ENCODE results near the gene VPS50.

Gene VPS50

GRCh38 chr7:93265220-93265619 lies 33.1 kb downstream of the VPS50 start:
- no peak for DNase-seq (ENCODE audit: insufficient read length, low spot score)
- FAIRE-seq: no peak
- no peak for TF ChIP-seq SPI1 (IDR thresholded peaks at IDR 0.05; ENCODE audit: low read depth, low read length)
- TF ChIP-seq POLR2A (IDR thresholded peaks at IDR 0.05; ENCODE audit: low read depth, low read length): no peak
- TF ChIP-seq POLR2AphosphoS5 (IDR thresholded peaks at IDR 0.05; ENCODE audit: low read depth, low read length): no peak
- TF ChIP-seq PAX5 (IDR thresholded peaks at IDR 0.05; ENCODE audit: insufficient read depth, low read length, severe bottlenecking): no peak
- no peak for TF ChIP-seq POU2F2 (IDR thresholded peaks at IDR 0.05; ENCODE audit: low read depth, low read length)
- no peak for TF ChIP-seq TAF1 (IDR thresholded peaks at IDR 0.05; ENCODE audit: low read depth, low read length)

GRCh38 chr7:93279541-93279940 lies 47.4 kb downstream of the VPS50 start:
- FAIRE-seq (no peak), DNase-seq (ENCODE audit: insufficient read length, low spot score) (no peak)
- TF ChIP-seq POLR2A (IDR thresholded peaks at IDR 0.05; ENCODE audit: low read depth, low read length) (no peak), POLR2AphosphoS5 (IDR thresholded peaks at IDR 0.05; ENCODE audit: low read depth, low read length) (no peak), SPI1 (IDR thresholded peaks at IDR 0.05; ENCODE audit: low read depth, low read length) (no peak), TAF1 (IDR thresholded peaks at IDR 0.05; ENCODE audit: low read depth, low read length) (no peak), POU2F2 (IDR thresholded peaks at IDR 0.05; ENCODE audit: low read depth, low read length) (no peak), PAX5 (IDR thresholded peaks at IDR 0.05; ENCODE audit: insufficient read depth, low read length, severe bottlenecking) (no peak)

- no peak for TF ChIP-seq POLR2A (IDR thresholded peaks at IDR 0.05; ENCODE audit: low read depth, low read length)
- no peak for TF ChIP-seq PAX5 (IDR thresholded peaks at IDR 0.05; ENCODE audit: insufficient read depth, low read length, severe bottlenecking)
- TF ChIP-seq SPI1 (IDR thresholded peaks at IDR 0.05; ENCODE audit: low read depth, low read length): no peak
- TF ChIP-seq POLR2AphosphoS5 (IDR thresholded peaks at IDR 0.05; ENCODE audit: low read depth, low read length): no peak
- TF ChIP-seq POU2F2 (IDR thresholded peaks at IDR 0.05; ENCODE audit: low read depth, low read length): no peak
- TF ChIP-seq TAF1 (IDR thresholded peaks at IDR 0.05; ENCODE audit: low read depth, low read length): no peak
- DNase-seq (ENCODE audit: insufficient read length, low spot score): no peak
- FAIRE-seq: no peak
These were observed 52.7 kb downstream of the VPS50 start for GRCh38 chr7:93284908-93285307.

GRCh38 chr7:93293229-93293628 lies 61.1 kb downstream of the VPS50 start:
- TF ChIP-seq SPI1 (IDR thresholded peaks at IDR 0.05; ENCODE audit: low read depth, low read length) (no peak), POLR2AphosphoS5 (IDR thresholded peaks at IDR 0.05; ENCODE audit: low read depth, low read length) (no peak), POU2F2 (IDR thresholded peaks at IDR 0.05; ENCODE audit: low read depth, low read length) (no peak), PAX5 (IDR thresholded peaks at IDR 0.05; ENCODE audit: insufficient read depth, low read length, severe bottlenecking) (no peak), POLR2A (IDR thresholded peaks at IDR 0.05; ENCODE audit: low read depth, low read length) (no peak), TAF1 (IDR thresholded peaks at IDR 0.05; ENCODE audit: low read depth, low read length) (no peak)
- DNase-seq (ENCODE audit: insufficient read length, low spot score) (no peak), FAIRE-seq (no peak)

- DNase-seq (ENCODE audit: insufficient read length, low spot score): no peak
- no peak for FAIRE-seq
- TF ChIP-seq POU2F2 (IDR thresholded peaks at IDR 0.05; ENCODE audit: low read depth, low read length) (no peak), POLR2A (IDR thresholded peaks at IDR 0.05; ENCODE audit: low read depth, low read length) (no peak), SPI1 (IDR thresholded peaks at IDR 0.05; ENCODE audit: low read depth, low read length) (no peak), PAX5 (IDR thresholded peaks at IDR 0.05; ENCODE audit: insufficient read depth, low read length, severe bottlenecking) (no peak)
These were observed 66.0 kb downstream of the VPS50 start for GRCh38 chr7:93298206-93298605.

- DNase-seq (ENCODE audit: insufficient read length, low spot score): no peak
- FAIRE-seq: no peak
- TF ChIP-seq POLR2A (IDR thresholded peaks at IDR 0.05; ENCODE audit: low read depth, low read length) (no peak), PAX5 (IDR thresholded peaks at IDR 0.05; ENCODE audit: insufficient read depth, low read length, severe bottlenecking) (no peak), SPI1 (IDR thresholded peaks at IDR 0.05; ENCODE audit: low read depth, low read length) (no peak), POU2F2 (IDR thresholded peaks at IDR 0.05; ENCODE audit: low read depth, low read length) (no peak)
These were observed 66.5 kb downstream of the VPS50 start for GRCh38 chr7:93298671-93299070.

- TF ChIP-seq PAX5 (IDR thresholded peaks at IDR 0.05; ENCODE audit: insufficient read depth, low read length, severe bottlenecking): no peak
- no peak for TF ChIP-seq SPI1 (IDR thresholded peaks at IDR 0.05; ENCODE audit: low read depth, low read length)
- TF ChIP-seq TAF1 (IDR thresholded peaks at IDR 0.05; ENCODE audit: low read depth, low read length): no peak
- no peak for TF ChIP-seq POU2F2 (IDR thresholded peaks at IDR 0.05; ENCODE audit: low read depth, low read length)
- no peak for TF ChIP-seq POLR2AphosphoS5 (IDR thresholded peaks at IDR 0.05; ENCODE audit: low read depth, low read length)
- no peak for TF ChIP-seq POLR2A (IDR thresholded peaks at IDR 0.05; ENCODE audit: low read depth, low read length)
These were observed 69.6 kb downstream of the VPS50 start for GRCh38 chr7:93301736-93302135.

GRCh38 chr7:93307131-93307660 lies 75.0 kb downstream of the VPS50 start:
- TF ChIP-seq SPI1 (IDR thresholded peaks at IDR 0.05; ENCODE audit: low read depth, low read length) (no peak), POU2F2 (IDR thresholded peaks at IDR 0.05; ENCODE audit: low read depth, low read length) (no peak), POLR2AphosphoS5 (IDR thresholded peaks at IDR 0.05; ENCODE audit: low read depth, low read length) (no peak), POLR2A (IDR thresholded peaks at IDR 0.05; ENCODE audit: low read depth, low read length) (no peak), PAX5 (IDR thresholded peaks at IDR 0.05; ENCODE audit: insufficient read depth, low read length, severe bottlenecking) (no peak), TAF1 (IDR thresholded peaks at IDR 0.05; ENCODE audit: low read depth, low read length) (no peak)
- FAIRE-seq: no peak
- no peak for DNase-seq (ENCODE audit: insufficient read length, low spot score)

More at GRCh38 chr7:93301736-93302135, 69.6 kb downstream of the VPS50 start:
- FAIRE-seq (peak; percentile 16), DNase-seq (ENCODE audit: insufficient read length, low spot score) (no peak)

GRCh38 chr7:93307943-93308342 lies 75.8 kb downstream of the VPS50 start:
- TF ChIP-seq POLR2A (IDR thresholded peaks at IDR 0.05; ENCODE audit: low read depth, low read length) (no peak), POU2F2 (IDR thresholded peaks at IDR 0.05; ENCODE audit: low read depth, low read length) (no peak), POLR2AphosphoS5 (IDR thresholded peaks at IDR 0.05; ENCODE audit: low read depth, low read length) (no peak), PAX5 (IDR thresholded peaks at IDR 0.05; ENCODE audit: insufficient read depth, low read length, severe bottlenecking) (no peak), TAF1 (IDR thresholded peaks at IDR 0.05; ENCODE audit: low read depth, low read length) (no peak), SPI1 (IDR thresholded peaks at IDR 0.05; ENCODE audit: low read depth, low read length) (no peak)
- FAIRE-seq (no peak), DNase-seq (ENCODE audit: insufficient read length, low spot score) (no peak)

- TF ChIP-seq POU2F2 (IDR thresholded peaks at IDR 0.05; ENCODE audit: low read depth, low read length) (no peak), POLR2AphosphoS5 (IDR thresholded peaks at IDR 0.05; ENCODE audit: low read depth, low read length) (no peak), PAX5 (IDR thresholded peaks at IDR 0.05; ENCODE audit: insufficient read depth, low read length, severe bottlenecking) (no peak), TAF1 (IDR thresholded peaks at IDR 0.05; ENCODE audit: low read depth, low read length) (no peak), POLR2A (IDR thresholded peaks at IDR 0.05; ENCODE audit: low read depth, low read length) (no peak), SPI1 (IDR thresholded peaks at IDR 0.05; ENCODE audit: low read depth, low read length) (no peak)
- no peak for FAIRE-seq
- no peak for DNase-seq (ENCODE audit: insufficient read length, low spot score)
These were observed 78.2 kb downstream of the VPS50 start for GRCh38 chr7:93310346-93310745.
